NOMO-1 treated with DMSO at 0.1 percent for 48 hours (cell line): ENCODE results near the gene BMP8A.
"Not testable (repeated sequence)": the region's sequence is repeated elsewhere in the genome, so short reads cannot be mapped to it uniquely, and the experiment has no call there.

Experiments used
- DNase-seq: peaks from one replicate; lab custom pipeline; 2025; ENCODE audit not compliant: unreplicated experiment; lab: John Stamatoyannopoulos, UW

The BMP8A gene

DNA sequence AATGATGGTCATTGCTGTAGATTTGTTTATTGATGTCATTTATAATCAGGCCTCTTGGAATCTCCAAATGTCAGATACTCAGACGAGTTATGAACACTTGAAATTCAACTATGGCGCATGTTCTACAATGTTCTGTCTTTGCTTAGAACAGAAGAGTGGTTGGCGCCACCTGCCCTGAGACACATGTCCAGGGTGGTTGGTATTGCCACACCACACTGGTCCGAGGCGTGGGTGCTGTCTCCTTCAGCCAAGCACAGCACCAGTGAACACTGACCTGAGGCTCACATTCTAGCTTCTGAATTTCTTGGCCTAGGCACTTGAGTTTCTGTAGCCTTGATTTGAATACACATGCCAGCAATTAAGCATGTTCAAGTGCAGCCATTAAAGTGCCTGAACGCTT lies 10.1 kb upstream of the BMP8A start:
- DNase-seq = no peak

DNA sequence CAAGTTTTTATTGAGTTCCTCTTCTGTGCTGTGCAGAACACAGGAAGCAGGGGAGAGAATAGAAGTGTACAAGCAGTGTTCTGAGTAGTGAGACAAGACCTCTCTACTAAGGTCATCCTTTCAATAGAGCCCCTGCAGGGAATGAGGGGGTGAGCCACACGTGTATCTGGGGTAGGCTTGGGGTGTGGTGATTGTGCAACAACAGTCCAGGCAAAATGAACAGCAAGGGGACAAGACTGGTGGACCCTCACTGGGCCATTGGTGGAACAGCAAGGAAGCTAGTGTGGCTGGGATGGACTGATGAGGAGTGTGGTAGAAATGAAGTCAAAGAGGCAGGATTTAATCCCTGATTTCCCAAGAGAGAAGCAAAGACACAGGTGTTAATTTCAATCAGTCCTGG lies 8.2 kb upstream of the BMP8A start:
- no peak for DNase-seq

DNA sequence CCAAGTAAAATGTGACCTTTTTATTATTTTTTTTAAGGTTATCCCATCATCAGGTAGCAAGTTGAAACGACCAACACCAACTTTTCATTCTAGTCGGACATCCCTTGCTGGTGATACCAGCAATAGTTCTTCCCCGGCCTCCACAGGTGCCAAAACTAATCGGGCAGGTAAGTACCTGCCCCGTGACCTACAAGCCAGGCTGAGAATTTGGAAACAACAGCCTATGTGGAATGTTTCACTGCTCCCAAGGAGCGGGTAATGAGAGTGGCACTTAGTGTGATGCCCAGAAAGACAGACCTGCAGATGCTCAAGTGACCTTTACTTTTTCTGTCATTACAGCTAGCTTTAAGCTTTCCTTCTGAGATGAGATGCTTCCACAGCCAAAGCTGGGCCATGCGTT lies 6.9 kb upstream of the BMP8A start:
- DNase-seq = no peak

DNA sequence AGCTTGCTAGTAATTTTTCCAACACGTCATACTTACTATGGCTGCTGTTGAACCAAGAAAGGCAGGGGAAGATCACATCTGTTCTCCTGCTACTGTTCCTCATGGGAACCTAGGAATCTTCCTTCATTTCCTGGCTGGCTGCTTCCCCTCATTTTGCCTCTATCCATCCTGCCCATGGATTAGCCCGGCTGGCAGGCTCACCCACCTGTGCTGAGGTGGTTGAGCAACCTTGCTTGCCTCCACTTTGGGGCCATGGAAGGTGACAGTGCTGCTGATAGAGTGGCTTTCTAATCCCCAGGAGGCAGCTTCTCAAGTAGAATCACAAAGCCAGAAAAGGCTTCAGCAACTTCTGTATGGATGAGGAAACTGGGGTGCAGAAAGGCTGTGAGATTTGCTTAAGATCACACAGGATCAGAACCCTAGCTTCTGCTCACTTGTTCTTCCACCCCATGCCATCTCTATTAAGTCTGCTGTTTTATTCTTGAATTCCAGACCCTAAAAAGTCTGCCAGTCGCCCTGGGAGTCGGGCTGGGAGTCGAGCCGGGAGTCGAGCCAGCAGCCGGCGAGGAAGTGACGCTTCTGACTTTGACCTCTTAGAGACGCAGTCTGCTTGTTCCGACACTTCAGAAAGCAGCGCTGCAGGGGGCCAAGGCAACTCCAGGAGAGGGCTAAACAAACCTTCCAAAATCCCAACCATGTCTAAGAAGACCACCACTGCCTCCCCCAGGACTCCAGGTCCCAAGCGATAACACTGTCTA lies 6.2 kb upstream of the BMP8A start:
- no peak for DNase-seq

DNA sequence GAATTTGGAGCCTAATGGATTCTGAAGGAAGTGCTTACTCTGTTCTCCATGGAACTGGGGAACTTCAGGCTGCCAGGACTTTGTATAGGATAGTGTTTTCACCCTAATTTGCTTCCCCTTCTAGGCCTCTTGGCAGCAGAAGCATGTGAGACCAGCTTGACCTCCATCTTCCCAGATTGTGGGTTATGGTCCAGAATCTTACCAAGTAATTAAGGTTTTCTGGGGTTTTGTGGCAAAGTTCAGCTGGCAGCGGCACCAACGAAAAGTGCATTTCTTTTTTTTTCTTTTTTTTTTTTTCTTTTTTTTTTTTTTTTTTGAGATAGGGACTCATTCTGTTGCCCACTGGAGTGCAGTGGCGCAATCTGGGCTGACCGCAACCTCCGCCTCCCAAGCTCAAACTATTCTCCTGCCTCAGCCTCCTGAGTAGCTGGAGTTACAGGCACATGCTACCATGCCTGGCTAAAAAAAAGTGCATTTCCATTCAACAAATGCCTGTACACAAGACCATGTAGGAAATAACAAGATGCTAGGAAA lies 3.4 kb upstream of the BMP8A start:
- no peak for DNase-seq

DNA sequence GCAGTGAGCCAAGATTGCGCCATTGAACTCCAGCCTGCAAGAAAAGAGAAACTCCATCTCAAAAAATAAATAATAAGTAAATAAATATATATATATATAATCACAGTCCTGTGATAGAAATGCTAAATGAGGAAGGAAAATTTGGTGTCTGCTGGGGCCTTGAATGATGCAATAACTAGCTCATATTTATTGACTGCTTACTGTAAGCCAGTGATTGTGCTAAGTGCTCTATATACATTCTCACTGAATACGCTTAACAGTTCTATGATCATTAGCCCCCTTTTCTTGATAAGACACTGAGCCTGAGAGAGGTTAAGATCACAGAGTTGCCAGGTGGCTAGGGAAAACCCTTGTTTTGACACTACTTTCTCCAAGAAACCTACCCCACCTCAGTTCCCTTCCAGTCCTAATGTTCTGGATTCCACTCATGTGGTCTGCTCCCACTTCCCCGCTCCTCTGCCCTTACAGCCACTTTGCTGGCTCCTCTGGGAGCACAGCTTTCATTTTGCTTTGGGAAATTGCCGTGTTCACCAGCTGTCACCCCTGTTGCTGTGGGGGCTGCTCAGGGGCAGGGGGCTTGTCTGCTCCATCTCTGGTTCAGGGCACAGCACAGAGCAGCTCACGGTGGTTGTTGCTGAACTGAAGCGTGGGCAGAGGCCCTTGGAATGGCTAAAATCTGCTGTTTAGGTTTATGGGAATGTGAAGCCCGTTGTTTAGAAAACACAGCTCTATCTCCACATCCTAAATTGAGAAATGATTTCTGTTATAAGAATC lies 2.5 kb upstream of the BMP8A start:
- peak; percentile 44 for DNase-seq

DNA sequence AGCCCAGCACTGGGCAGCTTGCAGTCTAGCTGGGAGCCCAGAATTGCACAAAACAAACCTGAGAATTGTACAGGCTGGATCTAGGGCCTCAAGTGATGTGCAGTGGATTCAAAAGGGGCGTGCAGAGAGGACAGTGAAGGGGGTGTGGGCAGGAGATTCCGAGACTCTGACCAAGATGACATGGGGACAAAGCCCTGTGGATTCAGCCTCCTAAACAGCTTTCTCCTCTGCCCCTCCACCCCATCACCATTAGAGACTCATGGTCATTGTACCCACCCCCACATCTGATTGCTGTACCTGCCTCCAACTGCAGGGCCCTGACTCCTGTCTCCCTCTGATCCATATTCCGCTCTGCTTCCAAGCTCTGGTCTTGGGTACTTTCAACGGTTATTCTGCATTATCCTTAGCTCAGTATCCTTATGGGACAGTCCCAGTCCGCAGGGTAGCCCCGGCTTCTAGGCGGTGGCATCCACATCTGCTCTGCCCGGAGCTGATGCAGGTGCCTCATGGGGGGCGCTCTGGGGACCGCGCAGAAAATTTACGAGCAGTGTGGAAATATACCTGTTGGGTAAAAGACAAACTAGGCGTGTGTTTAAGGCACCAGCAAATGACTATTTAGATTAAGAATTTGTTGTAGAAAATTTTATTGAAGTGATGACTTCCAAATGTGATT lies 1.7 kb upstream of the BMP8A start:
- DNase-seq = no peak

DNA sequence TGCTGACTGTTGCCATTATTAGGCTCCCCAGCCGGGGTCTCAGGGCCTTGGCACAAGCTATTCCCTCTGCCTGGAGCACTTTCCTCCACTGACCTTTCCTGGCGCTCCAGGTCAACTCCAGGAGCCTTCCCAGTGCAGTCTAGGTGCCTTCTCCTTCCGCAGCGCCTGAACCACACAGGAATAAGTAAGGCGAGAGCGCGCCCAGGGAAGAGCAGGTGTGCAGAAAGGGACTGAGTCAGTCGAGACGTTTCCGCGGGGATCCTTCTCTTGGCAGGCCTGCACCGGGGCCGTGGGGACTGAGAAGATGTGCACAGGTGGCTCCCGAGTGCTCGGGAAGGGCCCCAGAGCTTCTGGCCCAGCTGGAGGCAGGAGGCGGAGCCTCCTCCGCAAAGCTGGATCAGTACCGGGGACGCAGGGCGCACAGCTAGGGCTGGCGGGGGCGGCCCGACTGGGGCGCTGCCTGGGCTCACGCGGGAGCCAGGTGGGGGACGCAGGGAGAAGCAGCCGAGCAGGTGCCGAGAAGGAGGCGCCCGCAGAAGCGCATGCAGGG lies 765 bp upstream of the BMP8A start:
- DNase-seq = no peak

DNA sequence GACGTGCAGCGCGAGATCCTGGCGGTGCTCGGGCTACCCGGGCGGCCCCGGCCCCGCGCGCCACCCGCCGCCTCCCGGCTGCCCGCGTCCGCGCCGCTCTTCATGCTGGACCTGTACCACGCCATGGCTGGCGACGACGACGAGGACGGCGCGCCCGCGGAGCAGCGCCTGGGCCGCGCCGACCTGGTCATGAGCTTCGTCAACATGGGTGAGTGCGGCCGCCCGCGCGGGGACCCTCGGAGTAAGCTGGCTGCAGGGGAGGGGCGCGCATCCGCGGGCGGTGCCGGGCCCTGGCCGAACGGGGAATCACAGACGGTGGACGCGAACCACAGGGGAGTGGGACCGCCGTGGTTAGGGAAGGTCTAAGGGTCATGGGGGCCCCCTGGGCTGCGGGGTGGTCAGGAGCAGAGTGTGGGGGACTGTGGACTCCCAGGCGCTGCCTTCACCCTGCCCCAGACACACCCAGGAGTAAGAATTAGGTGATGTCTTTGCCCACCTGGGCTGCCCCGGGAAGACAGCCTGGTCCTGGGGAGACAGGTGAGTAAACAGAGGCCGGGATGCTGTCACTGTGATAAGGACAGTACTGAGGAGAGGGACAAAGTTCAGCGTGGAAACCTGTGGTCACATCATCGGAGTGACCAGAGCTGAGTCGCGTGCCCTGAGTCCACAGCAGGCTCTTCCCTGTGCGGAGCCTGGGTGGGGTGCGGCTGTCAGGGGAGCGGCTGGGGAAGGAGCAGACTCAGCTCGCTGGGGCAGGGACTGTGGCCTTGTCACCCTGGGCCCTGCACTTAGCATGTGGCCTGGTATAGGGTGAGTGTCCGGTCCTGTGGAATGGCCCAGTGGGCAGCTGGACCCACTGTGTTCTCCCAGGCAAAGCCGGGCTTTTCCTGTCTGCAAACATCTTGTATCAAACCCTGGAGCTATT lies 944 bp downstream of the BMP8A start:
- not testable (repeated sequence) for DNase-seq

DNA sequence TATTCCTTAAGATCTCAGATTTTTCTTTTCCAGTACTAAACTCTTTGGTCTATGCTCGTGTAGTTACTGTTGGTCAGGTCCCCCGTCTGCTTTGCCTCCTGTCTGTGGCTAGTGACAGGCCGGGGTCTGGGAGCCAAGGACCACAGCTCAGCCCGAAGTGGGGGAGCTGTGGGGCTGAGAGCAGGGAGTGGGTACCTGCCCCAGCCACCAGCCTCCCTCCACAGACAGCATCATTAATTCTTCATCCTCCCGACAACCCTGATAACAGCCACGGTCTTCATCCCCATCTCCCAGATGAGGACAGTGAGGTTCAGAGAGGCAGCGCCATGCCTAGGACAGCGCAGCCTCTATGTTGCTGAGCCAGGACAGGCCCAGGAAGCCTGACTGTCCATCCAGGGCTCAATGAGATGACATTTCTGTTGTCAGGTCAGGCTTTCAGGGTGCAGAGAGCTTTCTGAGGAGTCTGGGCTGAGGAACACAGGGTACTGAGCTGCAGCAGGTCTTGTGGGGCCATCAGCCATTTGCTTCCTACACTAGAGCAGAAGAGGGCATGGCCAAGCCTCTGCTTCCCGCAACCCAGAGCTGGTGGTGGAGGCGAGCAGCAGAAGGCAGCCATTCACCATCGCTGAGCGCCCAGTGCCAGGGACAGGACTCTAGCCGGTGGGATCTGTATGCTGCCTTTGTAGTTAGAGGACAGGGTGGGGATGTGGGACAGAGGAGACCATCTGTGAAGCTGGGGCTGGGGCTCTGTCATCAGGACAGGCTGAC lies 1.8 kb downstream of the BMP8A start:
- DNase-seq = not testable (repeated sequence)

DNA sequence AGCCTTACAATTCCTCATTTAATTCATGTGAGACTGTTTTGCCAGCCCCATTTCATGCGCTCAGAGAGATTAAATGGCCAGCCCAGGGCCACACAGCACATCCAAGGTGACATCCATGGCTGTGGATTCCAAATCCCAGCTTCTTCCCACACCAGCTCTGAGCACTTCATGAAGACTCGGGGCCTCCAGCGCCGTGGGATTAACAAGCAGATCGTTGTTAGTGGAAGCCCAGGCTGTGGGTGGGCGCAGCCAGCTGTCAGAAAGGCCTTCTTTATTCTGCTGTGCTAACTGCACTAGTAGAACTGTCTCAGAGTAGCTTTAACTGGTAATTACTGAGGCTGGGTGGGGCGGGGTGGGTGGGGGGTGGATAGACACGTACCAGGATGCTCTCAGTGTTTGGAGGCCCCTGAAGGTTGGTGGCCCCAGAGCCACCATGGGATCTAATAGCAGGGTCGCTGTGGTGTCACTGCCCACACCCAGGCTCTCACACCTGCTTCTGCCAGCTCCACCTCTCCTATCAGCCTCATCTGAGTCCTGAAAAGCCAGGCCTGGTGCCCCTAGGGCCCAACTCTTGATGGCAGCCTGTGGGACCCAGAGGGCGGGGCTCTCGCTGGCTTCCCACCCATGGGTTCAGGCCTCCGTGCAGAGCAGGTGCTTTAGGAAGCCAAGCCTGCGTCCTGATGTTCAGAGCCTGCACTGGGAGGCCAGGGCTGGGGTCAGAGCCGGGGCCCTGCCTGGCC lies 3.4 kb downstream of the BMP8A start:
- no peak for DNase-seq

DNA sequence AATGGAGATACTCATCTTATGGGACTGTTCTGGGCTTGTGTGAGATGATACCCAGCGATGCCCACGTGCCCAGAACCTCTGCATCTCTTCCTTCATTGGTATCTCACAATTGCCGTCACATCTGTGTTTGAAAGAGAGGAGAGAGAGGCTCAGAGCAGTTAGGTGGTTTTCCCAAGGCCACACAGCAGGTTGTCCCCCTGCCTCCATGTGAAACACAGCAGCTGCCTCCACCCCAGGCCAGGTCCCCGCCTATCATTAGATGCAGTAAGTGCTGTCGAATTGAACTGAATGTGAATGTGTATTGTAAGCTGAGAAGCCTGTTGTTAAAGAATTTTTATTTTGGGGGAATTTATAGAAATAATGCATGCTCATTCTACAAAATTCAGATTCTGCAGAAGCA lies 5.1 kb downstream of the BMP8A start:
- not testable (repeated sequence) for DNase-seq

DNA sequence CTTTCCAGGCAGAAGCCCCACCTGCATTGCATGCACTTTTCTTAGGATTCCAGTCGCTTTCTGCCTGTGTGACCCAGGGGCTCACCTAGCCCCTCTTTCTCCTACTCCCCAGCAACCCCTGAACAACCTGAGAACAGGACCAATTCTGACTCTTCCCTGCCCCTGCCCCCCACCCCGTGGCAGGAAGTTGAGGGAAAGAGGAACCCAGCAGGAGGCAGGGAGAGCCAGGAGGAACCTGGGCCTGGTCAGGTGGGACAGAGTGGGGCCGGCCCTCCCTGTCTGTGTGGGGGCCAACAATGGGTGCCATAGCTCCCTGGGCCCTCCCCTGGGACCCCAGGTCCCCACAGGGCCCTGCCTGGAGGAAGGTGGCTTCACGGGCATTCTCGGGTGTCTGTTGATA lies 6.1 kb downstream of the BMP8A start:
- no peak for DNase-seq

DNA sequence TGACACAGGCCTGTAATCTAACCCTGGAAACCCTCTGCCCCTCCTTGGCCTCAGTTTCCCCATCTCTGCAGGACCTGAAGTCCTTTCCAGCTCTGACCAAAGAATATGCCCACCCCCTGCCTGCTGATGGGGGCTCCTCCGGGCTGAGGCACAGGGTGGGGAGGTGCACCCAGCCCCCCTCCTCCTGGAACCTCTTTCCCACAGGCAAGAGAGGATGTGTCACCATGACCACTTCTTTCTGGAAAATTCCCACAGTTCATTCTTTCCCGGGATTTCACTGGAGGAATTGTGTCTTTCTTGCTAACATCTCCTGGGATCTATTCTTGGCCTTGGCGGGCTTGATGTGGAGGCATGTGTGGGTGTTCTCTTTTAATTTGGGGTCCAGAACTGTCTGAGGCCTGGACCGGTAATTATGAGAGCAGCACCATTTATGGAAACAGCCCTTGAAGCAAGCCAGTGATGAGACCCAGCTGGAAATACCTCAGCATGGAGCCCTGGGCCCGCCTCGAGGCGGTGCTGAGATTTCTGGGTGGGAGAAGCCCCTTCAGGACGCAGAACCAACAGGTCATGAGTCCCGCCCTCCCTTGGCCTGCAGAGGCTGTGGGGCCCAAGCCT lies 6.8 kb downstream of the BMP8A start:
- DNase-seq = not testable (repeated sequence)

DNA sequence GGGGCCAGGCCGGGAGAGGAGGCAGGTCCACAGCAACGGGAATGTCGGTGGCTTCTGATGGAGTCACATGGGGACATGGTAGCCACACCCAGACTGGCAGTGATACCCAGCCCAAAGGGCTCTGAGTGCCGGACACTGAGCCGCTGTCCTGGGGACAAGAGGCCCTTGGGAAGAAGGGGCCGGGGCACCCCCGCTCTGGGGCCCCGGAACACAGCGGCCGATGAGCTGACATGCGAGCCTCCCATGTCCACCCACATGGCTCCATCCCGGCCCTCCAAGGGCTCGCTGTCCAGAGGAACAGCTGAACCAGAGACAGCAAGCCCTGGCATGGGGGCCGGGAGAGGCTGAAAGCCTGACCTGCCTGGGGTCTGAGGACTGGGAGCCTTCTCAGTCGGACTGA lies 7.4 kb downstream of the BMP8A start:
- DNase-seq = not testable (repeated sequence)

DNA sequence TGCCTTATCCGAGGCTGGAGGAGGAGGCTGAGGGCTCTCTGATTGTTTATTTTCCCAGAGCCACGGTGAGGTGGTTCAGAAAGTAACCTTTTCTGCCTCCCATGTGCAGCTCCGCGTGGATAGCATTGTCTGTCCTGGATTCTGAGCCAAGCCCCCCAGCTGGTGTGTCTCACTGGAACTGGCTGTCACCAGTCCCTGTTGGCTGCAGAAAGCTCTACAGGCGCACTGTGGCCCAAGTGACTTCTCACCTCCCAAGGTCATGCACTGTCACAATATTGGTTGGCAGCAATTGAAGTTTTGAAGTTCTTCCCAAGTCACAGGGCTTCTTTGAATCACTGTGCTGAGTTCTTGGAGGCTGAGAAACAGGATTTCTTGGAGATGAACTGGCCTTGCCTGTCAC lies 8.2 kb downstream of the BMP8A start:
- DNase-seq = no peak

DNA sequence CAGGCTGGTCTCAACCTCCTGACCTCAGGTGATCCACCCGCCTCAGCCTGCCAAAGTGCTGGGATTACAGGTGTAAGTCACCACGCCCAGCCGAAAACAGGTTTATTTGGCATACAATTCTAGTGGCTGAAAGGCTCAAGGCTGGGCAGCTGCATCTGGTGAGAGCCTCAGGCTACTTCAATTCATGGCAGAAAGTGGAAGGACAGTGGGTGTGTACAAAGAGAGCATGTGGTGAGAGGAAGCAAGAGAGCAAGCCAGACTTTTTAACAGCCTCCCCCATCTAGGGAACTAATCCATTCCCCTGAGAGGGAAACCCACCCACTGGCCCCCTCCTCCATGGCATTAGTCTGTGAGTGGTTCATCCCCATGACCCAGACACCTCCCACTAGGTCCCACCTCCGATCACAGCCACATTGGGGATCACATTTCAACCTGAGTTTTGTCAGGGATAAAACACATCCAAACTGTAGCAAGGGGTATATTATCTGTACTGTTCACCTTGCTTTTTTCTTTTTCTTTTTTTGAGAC lies 9.5 kb downstream of the BMP8A start:
- DNase-seq = no peak

DNA sequence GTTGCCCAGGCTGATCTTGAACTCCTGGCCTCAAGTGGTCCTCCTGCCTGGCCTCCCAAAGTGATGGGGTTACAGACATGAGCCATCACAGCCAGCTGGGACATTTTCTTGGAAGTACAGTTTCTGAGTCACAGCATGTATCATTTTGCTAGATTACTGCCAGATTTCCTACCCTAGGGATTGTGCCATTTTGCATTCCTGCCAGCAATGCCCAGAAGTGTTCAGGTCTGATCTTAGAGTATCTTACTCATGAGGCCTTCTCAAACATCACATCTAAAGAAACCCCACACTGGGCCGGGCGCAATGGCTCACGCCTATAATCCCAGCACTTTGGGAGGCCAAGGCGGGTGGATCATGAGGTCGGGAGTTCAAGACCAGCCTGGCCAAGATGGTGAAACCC lies 10.2 kb downstream of the BMP8A start:
- no peak for DNase-seq
